ENCODE measurements around the gene GLRX.

Gene GLRX

GRCh38 chr5:95773335-95774059 is 49.0 kb downstream of the GLRX start:
- no peaks in the 10 kb centered on the region for H3K27me3 ChIP-seq (ENCODE audit: insufficient read depth, low read depth, severe bottlenecking)
- peaks cover 19% of the 10 kb centered on the region for H3K36me3 ChIP-seq
- DNase-seq, result no peak
- no peak for TF ChIP-seq CTCF (IDR thresholded peaks at IDR 0.05; ENCODE audit: low read depth, low read length)
- no peak overlapping the region for H3K27ac ChIP-seq
- H3K9me3 ChIP-seq (ENCODE audit: severe bottlenecking), result no peaks in the 10 kb centered on the region
- H3K4me3 ChIP-seq (ENCODE audit: low read depth, low read length), result no peak overlapping the region

GRCh38 chr5:95771892-95772291 is 50.6 kb downstream of the GLRX start:
- Histone ChIP-seq H3K27me3 (ENCODE audit: insufficient read depth, low read depth, severe bottlenecking) (no peaks in the 10 kb centered on the region), H3K4me3 (ENCODE audit: low read depth, low read length) (no peak overlapping the region), H3K27ac (no peak overlapping the region), H3K36me3 (peaks cover 25% of the 10 kb centered on the region), H3K9me3 (ENCODE audit: severe bottlenecking) (no peaks in the 10 kb centered on the region)
- TF ChIP-seq CTCF (IDR thresholded peaks at IDR 0.05; ENCODE audit: low read depth, low read length), result no peak
- no peak for DNase-seq

GRCh38 chr5:95770830-95771708 is 51.5 kb downstream of the GLRX start:
- no peak for DNase-seq
- Histone ChIP-seq H3K27me3 (ENCODE audit: insufficient read depth, low read depth, severe bottlenecking) (no peaks in the 10 kb centered on the region), H3K36me3 (peaks cover 25% of the 10 kb centered on the region), H3K27ac (no peak overlapping the region), H3K4me3 (ENCODE audit: low read depth, low read length) (no peak overlapping the region), H3K9me3 (ENCODE audit: severe bottlenecking) (no peaks in the 10 kb centered on the region)
- TF ChIP-seq CTCF (IDR thresholded peaks at IDR 0.05; ENCODE audit: low read depth, low read length), result no peak

GRCh38 chr5:95768731-95769130 is 53.8 kb downstream of the GLRX start:
- DNase-seq, result no peak
- no peak overlapping the region for H3K4me3 ChIP-seq (ENCODE audit: low read depth, low read length)
- no peak overlapping the region for H3K27ac ChIP-seq
- H3K9me3 ChIP-seq (ENCODE audit: severe bottlenecking), result no peaks in the 10 kb centered on the region
- TF ChIP-seq CTCF (IDR thresholded peaks at IDR 0.05; ENCODE audit: low read depth, low read length), result no peak
- H3K36me3 ChIP-seq, result peaks cover 25% of the 10 kb centered on the region
- no peaks in the 10 kb centered on the region for H3K27me3 ChIP-seq (ENCODE audit: insufficient read depth, low read depth, severe bottlenecking)

- H3K4me3 ChIP-seq (ENCODE audit: low read depth, low read length), result no peak overlapping the region
- no peak overlapping the region for H3K27ac ChIP-seq
- no peaks in the 10 kb centered on the region for H3K9me3 ChIP-seq (ENCODE audit: severe bottlenecking)
- no peak for TF ChIP-seq CTCF (IDR thresholded peaks at IDR 0.05; ENCODE audit: low read depth, low read length)
- H3K27me3 ChIP-seq (ENCODE audit: insufficient read depth, low read depth, severe bottlenecking), result no peaks in the 10 kb centered on the region
- peaks cover 9% of the 10 kb centered on the region for H3K36me3 ChIP-seq
- DNase-seq, result no peak
These were observed 58.6 kb downstream of the GLRX start for GRCh38 chr5:95763941-95764340.
